Panc1 (cell line): ENCODE measurements around the gene ASB2. TPM values are rescaled to one million over a fixed set of nuclear protein-coding genes. Genes with fewer than 3 reads are reported as not detected.
A peak's percentile ranks its signal among the peaks of the same experiment; 100 is the strongest.

Source experiments
- ATAC-seq: fragments of 200-7000 bp; cut with Tn5 transposase; 2 replicates; pipeline ENCODE4 v1.9.1; 2020; ENCODE audit warnings: mild to moderate bottlenecking, moderate library complexity
- BruUV-seq: library from RNA; stranded (reverse); fragments of 400-500 nt; replicated peaks from 2 replicates; lab custom pipeline; 2021; lab: Mats Ljungman, UMichigan
- CTCF ChIA-PET: fragments of 300-600 bp; sonication (Branson Sonifier 250); formaldehyde crosslinking; loops from one replicate; lab custom pipeline; 2022; ENCODE audit warnings: antibody characterized with exemption; lab: Charles Lee
- POLR2A ChIA-PET: fragments of 300-600 bp; sonication (Branson Sonifier 250); formaldehyde crosslinking; loops from one replicate; lab custom pipeline; 2022; ENCODE audit warnings: antibody characterized with exemption; lab: Charles Lee
- DNase-seq: peaks from one replicate; pipeline ENCODE4 v3.0.0-alpha.2; 2010; ENCODE audit warnings: low read depth, low spot score
- H3K27ac ChIP-seq: 2 replicates; pipeline ENCODE4 v1.5.1; 2011; ENCODE audit warnings: mild to moderate bottlenecking, low read length, inconsistent platforms
- H3K27me3 ChIP-seq: fragments of 200-500 bp; sonication (Bioruptor generic); 2 replicates; pipeline ENCODE4 v1.6.0; 2014; ENCODE audit warnings: low read length, inconsistent platforms; ENCODE audit not compliant: control insufficient read depth, insufficient read depth
- H3K36me3 ChIP-seq: fragments of 200-500 bp; sonication (Bioruptor generic); 2 replicates; pipeline ENCODE4 v1.5.1; 2014; ENCODE audit warnings: inconsistent platforms, mild to moderate bottlenecking, low read length, moderate library complexity; ENCODE audit not compliant: control insufficient read depth, insufficient read depth
- H3K4me1 ChIP-seq: 2 replicates; pipeline ENCODE4 v1.5.1; 2011; ENCODE audit warnings: inconsistent platforms, mild to moderate bottlenecking, low read length, moderate library complexity; ENCODE audit not compliant: control insufficient read depth, insufficient read depth
- H3K4me3 ChIP-seq, 2 experiments: 2 replicates each; pipeline ENCODE4 v1.5.1; 2011 to 2012; ENCODE audit warnings: low read depth in 2 of 2, low read length in 2 of 2, mild to moderate bottlenecking in 2 of 2, inconsistent platforms in 1 of 2, moderate library complexity in 1 of 2
- H3K9me3 ChIP-seq: fragments of 200-500 bp; sonication (Bioruptor generic); 2 replicates; pipeline ENCODE4 v1.5.1; 2014; ENCODE audit warnings: low read depth, mild to moderate bottlenecking, inconsistent platforms, low read length, moderate library complexity; ENCODE audit not compliant: control insufficient read depth, insufficient read depth
- POLR2AphosphoS5 ChIP-seq: IDR thresholded peaks from 2 replicates; pipeline ENCODE4 v1.6.1; 2012; ENCODE audit warnings: mild to moderate bottlenecking, low read depth, low read length, moderate library complexity
- REST ChIP-seq, 2 experiments: IDR thresholded peaks; 2 replicates each; pipeline ENCODE4 v1.6.1; 2011 to 2012; ENCODE audit warnings: low read depth in 2 of 2, control low read depth in 1 of 2, low read length in 1 of 2, mild to moderate bottlenecking in 1 of 2, moderate library complexity in 1 of 2; ENCODE audit not compliant: insufficient read depth in 1 of 2
- SIN3A ChIP-seq: IDR thresholded peaks from 2 replicates; pipeline ENCODE4 v1.6.1; 2012; ENCODE audit warnings: low read depth, mild to moderate bottlenecking, low read length, moderate library complexity, borderline replicate concordance; ENCODE audit not compliant: insufficient read depth
- TCF7L2 ChIP-seq: IDR thresholded peaks from 2 replicates; pipeline ENCODE4 v1.6.1; 2011; ENCODE audit warnings: mild to moderate bottlenecking, low read depth, low read length, inconsistent platforms
- in situ Hi-C: cut with HindIII; loops from 2 replicates; pipeline ENCODE4 v1.10.0; 2016; ENCODE audit warnings: low sequenced_read_pairs, low pct_unique_long_range_greater_than_20kb
- intact Hi-C: fragments of 100-400 bp; cut with micrococcal nuclease; formaldehyde crosslinking; loops from one replicate; pipeline ENCODE4 v1.10.0; 2022; ENCODE audit not compliant: unreplicated experiment
- total RNA-seq: library from RNA; stranded (reverse); gene quantifications from one replicate; pipeline ENCODE4 v1.2.1, GENCODE V29; 2021; ENCODE audit not compliant: unreplicated experiment
- TF ChIP-seq, protein P1 (sequence below): fragments of 450-650 bp; IDR thresholded peaks from 2 replicates; pipeline ENCODE4 v1.5.1; 2017; ENCODE audit warnings: mild to moderate bottlenecking

Gene ASB2
- total RNA-seq, 1 experiment from 2014 or later = 0.28 TPM

DNA sequence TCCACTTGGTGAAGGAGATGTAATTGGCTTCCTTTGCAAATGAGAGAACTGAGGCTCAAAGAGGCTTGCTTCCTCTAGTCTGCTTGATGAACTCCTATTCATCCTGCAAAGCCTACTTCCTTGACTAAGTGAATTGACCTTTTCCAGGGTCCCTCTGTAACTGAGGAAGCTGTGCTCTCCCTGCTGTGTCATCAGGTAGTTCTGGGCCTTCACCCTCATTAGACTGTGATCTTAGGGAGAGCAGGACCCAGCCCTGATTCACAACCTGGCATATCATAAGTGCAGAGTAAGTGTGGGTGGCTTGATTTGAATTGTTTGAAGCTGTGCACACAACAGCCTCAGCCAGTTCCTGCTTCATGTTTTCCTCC is 16.3 kb downstream of the ASB2 start:
- intact Hi-C loops (no loop called here), in situ Hi-C loops (no loop called here)
- Histone ChIP-seq H3K27me3 (no peaks in the 10 kb centered on the region), H3K27ac (peak overlapping the region; percentile 77), H3K9me3 (no peaks in the 10 kb centered on the region), H3K4me3 (no peak overlapping the region), H3K36me3 (no peaks in the 10 kb centered on the region), H3K4me1 (peaks cover 40% of the 10 kb centered on the region)
- BruUV-seq = no TSS peak
- no peak for DNase-seq
- POLR2A ChIA-PET = no interaction called here
- CTCF ChIA-PET = interaction anchor here (1.5 kb wide), 1 partner anchor 20 kb away, joined by 7 read pairs; no protein-coding TSS in a partner anchor
- TF ChIP-seq POLR2AphosphoS5 (no peak), TCF7L2 (no peak), REST (IDR thresholded peaks at IDR 0.05; ENCODE audit: insufficient read depth in 1 of 2, low read depth in 2 of 2, low read length in 1 of 2) (no peak), SIN3A (no peak)
- TF ChIP-seq, protein P1, sequence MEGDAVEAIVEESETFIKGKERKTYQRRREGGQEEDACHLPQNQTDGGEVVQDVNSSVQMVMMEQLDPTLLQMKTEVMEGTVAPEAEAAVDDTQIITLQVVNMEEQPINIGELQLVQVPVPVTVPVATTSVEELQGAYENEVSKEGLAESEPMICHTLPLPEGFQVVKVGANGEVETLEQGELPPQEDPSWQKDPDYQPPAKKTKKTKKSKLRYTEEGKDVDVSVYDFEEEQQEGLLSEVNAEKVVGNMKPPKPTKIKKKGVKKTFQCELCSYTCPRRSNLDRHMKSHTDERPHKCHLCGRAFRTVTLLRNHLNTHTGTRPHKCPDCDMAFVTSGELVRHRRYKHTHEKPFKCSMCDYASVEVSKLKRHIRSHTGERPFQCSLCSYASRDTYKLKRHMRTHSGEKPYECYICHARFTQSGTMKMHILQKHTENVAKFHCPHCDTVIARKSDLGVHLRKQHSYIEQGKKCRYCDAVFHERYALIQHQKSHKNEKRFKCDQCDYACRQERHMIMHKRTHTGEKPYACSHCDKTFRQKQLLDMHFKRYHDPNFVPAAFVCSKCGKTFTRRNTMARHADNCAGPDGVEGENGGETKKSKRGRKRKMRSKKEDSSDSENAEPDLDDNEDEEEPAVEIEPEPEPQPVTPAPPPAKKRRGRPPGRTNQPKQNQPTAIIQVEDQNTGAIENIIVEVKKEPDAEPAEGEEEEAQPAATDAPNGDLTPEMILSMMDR = no peak
- ATAC-seq = peak; percentile 5; the same call in 1 of the 2 replicates

GRCh38 chr14:93959239-93960107 is 16.9 kb downstream of the ASB2 start:
- intact Hi-C loops = no loop called here
- in situ Hi-C loops = no loop called here

More at GRCh38 chr14:93959239-93960107, 16.9 kb downstream of the ASB2 start:
- DNase-seq (peak; percentile 89), ATAC-seq (peak; percentile 93)
- Histone ChIP-seq H3K36me3 (no peaks in the 10 kb centered on the region), H3K27me3 (no peaks in the 10 kb centered on the region), H3K9me3 (no peaks in the 10 kb centered on the region), H3K27ac (peak overlapping the region; percentile 77), H3K4me1 (peaks cover 40% of the 10 kb centered on the region), H3K4me3 (no peak overlapping the region)
- BruUV-seq = no TSS peak
- POLR2A ChIA-PET = no interaction called here
- CTCF ChIA-PET = interaction anchor here (1.5 kb wide), 1 partner anchor 19 kb away, joined by 7 read pairs; no protein-coding TSS in a partner anchor
- TF ChIP-seq POLR2AphosphoS5 (peak; percentile 68), TCF7L2 (peak; percentile 66)
- TF ChIP-seq, protein P1 = no peak
